Neural cell (in vitro differentiated cells): ENCODE data around the gene ICA1. TPM values are rescaled to one million over a fixed set of nuclear protein-coding genes. Genes with fewer than 3 reads are reported as not detected.

ENCODE experiments used
- H2AFZ ChIP-seq: fragments of 200-600, 300-800 bp; sonication (generic), shearing (Covaris generic); 2 replicates; pipeline ENCODE4 v1.6.0; 2014; ENCODE audit warnings: low read depth, mild to moderate bottlenecking, antibody characterized with exemption, low read length, moderate library complexity
- H3F3A ChIP-seq: fragments of 200-600 bp; shearing (Covaris generic); 2 replicates; pipeline ENCODE4 v1.6.1; 2016; ENCODE audit warnings: mild to moderate bottlenecking, moderate library complexity, mixed read lengths, antibody characterized with exemption, low read length; ENCODE audit not compliant: insufficient read depth, poor library complexity, severe bottlenecking
- H3K27ac ChIP-seq: fragments of 200-600, 300-800 bp; sonication (generic), shearing (Covaris generic); 2 replicates; pipeline ENCODE4 v1.5.1; 2014; ENCODE audit warnings: mild to moderate bottlenecking, low read length, moderate library complexity
- H3K27me3 ChIP-seq: fragments of 300-800, 200-600 bp; sonication (generic), shearing (Covaris generic); 2 replicates; pipeline ENCODE4 v1.6.0; 2014; ENCODE audit warnings: mild to moderate bottlenecking, low read depth, low read length, moderate library complexity; ENCODE audit not compliant: insufficient read depth
- H3K36me3 ChIP-seq: fragments of 300-800, 200-600 bp; sonication (generic), shearing (Covaris generic); 2 replicates; pipeline ENCODE4 v1.5.1; 2014; ENCODE audit warnings: mild to moderate bottlenecking, antibody characterized with exemption, low read length, moderate library complexity; ENCODE audit not compliant: insufficient read depth
- H3K4me2 ChIP-seq: fragments of 300-800, 200-600 bp; sonication (generic), shearing (Covaris generic); 2 replicates; pipeline ENCODE4 v1.6.0; 2014; ENCODE audit warnings: mild to moderate bottlenecking, low read length
- H3K4me3 ChIP-seq: fragments of 300-800, 200-600 bp; sonication (generic), shearing (Covaris generic); 2 replicates; pipeline ENCODE4 v1.5.1; 2014; ENCODE audit warnings: mild to moderate bottlenecking, low read length, moderate library complexity
- H3K79me2 ChIP-seq: fragments of 200-600 bp; shearing (Covaris generic); replicated peaks from 2 replicates; pipeline ENCODE4 v1.6.0; 2014; ENCODE audit warnings: mild to moderate bottlenecking, low read length, moderate library complexity; ENCODE audit not compliant: insufficient read depth
- H3K9ac ChIP-seq: fragments of 300-800, 200-600 bp; sonication (generic), shearing (Covaris generic); 2 replicates; pipeline ENCODE4 v1.6.1; 2016; ENCODE audit warnings: mild to moderate bottlenecking, low read length, mixed read lengths
- H3K9me2 ChIP-seq: fragments of 200-600 bp; shearing (Covaris generic); 2 replicates; pipeline ENCODE4 v1.6.1; 2016; ENCODE audit warnings: mild to moderate bottlenecking, low read length, mixed read lengths; ENCODE audit not compliant: insufficient read depth
- H3K9me3 ChIP-seq: fragments of 200-600, 300-800 bp; sonication (generic), shearing (Covaris generic); 2 replicates; pipeline ENCODE4 v1.6.1; 2016; ENCODE audit warnings: mild to moderate bottlenecking, mixed run types, low read length, moderate library complexity, mixed read lengths
- H4K20me1 ChIP-seq: fragments of 200-600 bp; shearing (Covaris generic); 2 replicates; pipeline ENCODE4 v1.6.1; 2016; ENCODE audit warnings: mild to moderate bottlenecking, mixed run types; ENCODE audit not compliant: insufficient read depth
- EP300 ChIP-seq: fragments of 450-650 bp; conservative IDR thresholded peaks from 2 replicates; pipeline ENCODE4 v1.6.1; 2014; ENCODE audit warnings: antibody characterized with exemption, mild to moderate bottlenecking, moderate library complexity; ENCODE audit not compliant: poor library complexity, severe bottlenecking
- EZH2 ChIP-seq: fragments of 200-600, 300-800 bp; shearing (Covaris generic), sonication (generic); IDR thresholded peaks from 2 replicates; pipeline ENCODE4 v1.6.1; 2014; ENCODE audit warnings: antibody characterized with exemption, low read length, borderline replicate concordance, mild to moderate bottlenecking; ENCODE audit not compliant: insufficient read depth, poor library complexity, severe bottlenecking
- MXI1 ChIP-seq: fragments of 450-650 bp; conservative IDR thresholded peaks from 2 replicates; pipeline ENCODE4 v1.6.1; 2014; ENCODE audit warnings: antibody characterized with exemption, mild to moderate bottlenecking; ENCODE audit not compliant: poor library complexity, severe bottlenecking
- POLR2AphosphoS5 ChIP-seq: IDR thresholded peaks from 2 replicates; pipeline ENCODE4 v1.6.1; 2012
- RAD21 ChIP-seq: fragments of 450-650 bp; conservative IDR thresholded peaks from 2 replicates; pipeline ENCODE4 v1.6.1; 2014; ENCODE audit warnings: antibody characterized with exemption, mild to moderate bottlenecking, moderate library complexity
- SMC3 ChIP-seq: fragments of 450-650 bp; conservative IDR thresholded peaks from 2 replicates; pipeline ENCODE4 v1.6.1; 2014; ENCODE audit warnings: antibody characterized with exemption, mild to moderate bottlenecking, moderate library complexity; ENCODE audit not compliant: poor library complexity
- polyA plus RNA-seq: library from polyadenylated mRNA; depleted of rRNA; stranded (reverse); fragments of >200 nt; gene quantifications from 2 replicates; pipeline ENCODE4 v1.2.3, GENCODE V29; 2014
- TF ChIP-seq, protein P1 (sequence below): IDR thresholded peaks from 2 replicates; pipeline ENCODE4 v1.6.1; 2012; ENCODE audit warnings: borderline replicate concordance

ICA1 gene
- polyA plus RNA-seq, 1 donor from 2014 or later, result 18.6 TPM

GRCh38 chr7:8082762-8083161 lies 179.2 kb downstream of the ICA1 start:
- Histone ChIP-seq H4K20me1 (no peaks in the 10 kb centered on the region), H3K9me3 (no peaks in the 10 kb centered on the region), H2AFZ (no peak overlapping the region), H3K36me3 (no peaks in the 10 kb centered on the region), H3F3A (no peaks in the 10 kb centered on the region), H3K27ac (no peak overlapping the region), H3K79me2 (no peaks in the 10 kb centered on the region), H3K27me3 (no peaks in the 10 kb centered on the region), H3K9me2 (no peaks in the 10 kb centered on the region), H3K4me2 (no peak overlapping the region), H3K4me3 (no peak overlapping the region), H3K9ac (no peak overlapping the region)
- TF ChIP-seq, protein P1, sequence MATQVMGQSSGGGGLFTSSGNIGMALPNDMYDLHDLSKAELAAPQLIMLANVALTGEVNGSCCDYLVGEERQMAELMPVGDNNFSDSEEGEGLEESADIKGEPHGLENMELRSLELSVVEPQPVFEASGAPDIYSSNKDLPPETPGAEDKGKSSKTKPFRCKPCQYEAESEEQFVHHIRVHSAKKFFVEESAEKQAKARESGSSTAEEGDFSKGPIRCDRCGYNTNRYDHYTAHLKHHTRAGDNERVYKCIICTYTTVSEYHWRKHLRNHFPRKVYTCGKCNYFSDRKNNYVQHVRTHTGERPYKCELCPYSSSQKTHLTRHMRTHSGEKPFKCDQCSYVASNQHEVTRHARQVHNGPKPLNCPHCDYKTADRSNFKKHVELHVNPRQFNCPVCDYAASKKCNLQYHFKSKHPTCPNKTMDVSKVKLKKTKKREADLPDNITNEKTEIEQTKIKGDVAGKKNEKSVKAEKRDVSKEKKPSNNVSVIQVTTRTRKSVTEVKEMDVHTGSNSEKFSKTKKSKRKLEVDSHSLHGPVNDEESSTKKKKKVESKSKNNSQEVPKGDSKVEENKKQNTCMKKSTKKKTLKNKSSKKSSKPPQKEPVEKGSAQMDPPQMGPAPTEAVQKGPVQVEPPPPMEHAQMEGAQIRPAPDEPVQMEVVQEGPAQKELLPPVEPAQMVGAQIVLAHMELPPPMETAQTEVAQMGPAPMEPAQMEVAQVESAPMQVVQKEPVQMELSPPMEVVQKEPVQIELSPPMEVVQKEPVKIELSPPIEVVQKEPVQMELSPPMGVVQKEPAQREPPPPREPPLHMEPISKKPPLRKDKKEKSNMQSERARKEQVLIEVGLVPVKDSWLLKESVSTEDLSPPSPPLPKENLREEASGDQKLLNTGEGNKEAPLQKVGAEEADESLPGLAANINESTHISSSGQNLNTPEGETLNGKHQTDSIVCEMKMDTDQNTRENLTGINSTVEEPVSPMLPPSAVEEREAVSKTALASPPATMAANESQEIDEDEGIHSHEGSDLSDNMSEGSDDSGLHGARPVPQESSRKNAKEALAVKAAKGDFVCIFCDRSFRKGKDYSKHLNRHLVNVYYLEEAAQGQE, result no peak
- TF ChIP-seq EP300, result no peak
- TF ChIP-seq POLR2AphosphoS5, result no peak
- no peak for TF ChIP-seq SMC3
- no peak for TF ChIP-seq MXI1
- no peak for TF ChIP-seq RAD21

DNA sequence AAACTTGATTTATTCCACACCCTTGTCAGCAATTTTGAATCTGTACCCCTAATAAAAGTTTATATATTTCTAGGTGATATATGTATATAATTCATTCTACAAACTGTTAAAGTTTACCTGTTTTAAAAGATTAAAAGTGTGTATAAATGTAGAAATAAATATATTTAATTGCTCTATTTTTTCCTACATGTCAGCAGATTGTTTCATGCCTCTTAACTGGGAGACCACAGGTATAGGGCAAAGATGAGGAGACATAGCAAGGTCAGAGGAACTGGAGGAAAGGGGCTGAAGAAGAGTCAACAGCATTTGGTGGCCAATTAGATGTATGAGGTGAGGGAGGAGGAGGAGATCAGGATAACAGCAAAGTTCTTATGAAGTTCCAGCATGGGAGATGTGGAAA lies 183.5 kb downstream of the ICA1 start:
- Histone ChIP-seq H4K20me1 (no peaks in the 10 kb centered on the region), H3K4me2 (no peak overlapping the region), H3K9me3 (no peaks in the 10 kb centered on the region), H3K36me3 (no peaks in the 10 kb centered on the region), H3K79me2 (no peaks in the 10 kb centered on the region), H3K27me3 (no peaks in the 10 kb centered on the region), H3K9ac (no peak overlapping the region), H3F3A (no peaks in the 10 kb centered on the region), H3K9me2 (no peaks in the 10 kb centered on the region), H3K4me3 (no peak overlapping the region), H2AFZ (no peak overlapping the region), H3K27ac (no peak overlapping the region)
- TF ChIP-seq, protein P1, result no peak
- TF ChIP-seq EZH2, result no peak
